Gastroesophageal sphincter (tissue), 3 donors: ENCODE results near the gene NOS1AP.
"Not testable (repeated sequence)": the region's sequence is repeated elsewhere in the genome, so short reads cannot be mapped to it uniquely, and the experiment has no call there.

Experiments
- EP300 ChIP-seq: sonication (generic); formaldehyde crosslinking; IDR thresholded peaks from one replicate; pipeline ENCODE4 v1.6.1; 2017; ENCODE audit warnings: antibody characterized with exemption, mild to moderate bottlenecking
- POLR2A ChIP-seq, 2 donors: fragments of 450-650 bp; IDR thresholded peaks; one replicate each; pipeline ENCODE4 v1.6.1; 2017; ENCODE audit warnings: antibody characterized with exemption in 2 of 2, mild to moderate bottlenecking in 2 of 2, moderate library complexity in 1 of 2
- POLR2AphosphoS5 ChIP-seq: sonication (generic); formaldehyde crosslinking; IDR thresholded peaks from one replicate; pipeline ENCODE4 v1.6.1; 2017; ENCODE audit warnings: antibody characterized with exemption
- TF ChIP-seq, protein P1 (sequence below), 4 experiments: fragments of 200-600 bp in 2 of 4; fragments of 450-650 bp in 2 of 4; sonication (generic) in 1 of 4; IDR thresholded peaks; one replicate each; pipeline ENCODE4 v1.5.1; 2017 to 2019; ENCODE audit warnings: antibody characterized with exemption in 4 of 4, mild to moderate bottlenecking in 2 of 4, moderate library complexity in 2 of 4

DNA sequence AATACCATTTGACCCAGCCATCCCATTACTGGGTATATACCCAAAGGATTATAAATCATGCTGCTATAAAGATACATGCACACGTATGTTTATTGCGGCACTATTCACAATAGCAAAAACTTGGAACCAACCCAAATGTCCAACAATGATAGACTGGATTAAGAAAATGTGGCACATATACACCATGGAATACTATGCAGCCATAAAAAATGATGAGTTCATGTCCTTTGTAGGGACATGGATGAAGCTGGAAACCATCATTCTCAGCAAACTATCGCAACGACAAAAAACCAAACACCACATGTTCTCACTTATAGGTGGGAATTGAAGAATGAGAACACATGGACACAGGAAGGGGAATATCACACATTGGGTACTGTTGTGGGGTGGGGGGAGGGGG, 104.5 kb downstream of the NOS1AP start:
- TF ChIP-seq POLR2A (IDR thresholded peaks at IDR 0.05); POLR2AphosphoS5; EP300: not testable (repeated sequence)
- TF ChIP-seq, protein P1, sequence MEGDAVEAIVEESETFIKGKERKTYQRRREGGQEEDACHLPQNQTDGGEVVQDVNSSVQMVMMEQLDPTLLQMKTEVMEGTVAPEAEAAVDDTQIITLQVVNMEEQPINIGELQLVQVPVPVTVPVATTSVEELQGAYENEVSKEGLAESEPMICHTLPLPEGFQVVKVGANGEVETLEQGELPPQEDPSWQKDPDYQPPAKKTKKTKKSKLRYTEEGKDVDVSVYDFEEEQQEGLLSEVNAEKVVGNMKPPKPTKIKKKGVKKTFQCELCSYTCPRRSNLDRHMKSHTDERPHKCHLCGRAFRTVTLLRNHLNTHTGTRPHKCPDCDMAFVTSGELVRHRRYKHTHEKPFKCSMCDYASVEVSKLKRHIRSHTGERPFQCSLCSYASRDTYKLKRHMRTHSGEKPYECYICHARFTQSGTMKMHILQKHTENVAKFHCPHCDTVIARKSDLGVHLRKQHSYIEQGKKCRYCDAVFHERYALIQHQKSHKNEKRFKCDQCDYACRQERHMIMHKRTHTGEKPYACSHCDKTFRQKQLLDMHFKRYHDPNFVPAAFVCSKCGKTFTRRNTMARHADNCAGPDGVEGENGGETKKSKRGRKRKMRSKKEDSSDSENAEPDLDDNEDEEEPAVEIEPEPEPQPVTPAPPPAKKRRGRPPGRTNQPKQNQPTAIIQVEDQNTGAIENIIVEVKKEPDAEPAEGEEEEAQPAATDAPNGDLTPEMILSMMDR (IDR thresholded peaks at IDR 0.05), result not testable (repeated sequence)
